LNCaP clone FGC (cell line): ENCODE data around the gene MSRB2.

Source experiments
- DNase-seq: peaks from one replicate; pipeline ENCODE4 v3.0.0-alpha.2; 2011; ENCODE audit warnings: low read depth
- H3K4me3 ChIP-seq: 2 replicates; pipeline ENCODE4 v1.5.1; 2011; ENCODE audit warnings: mild to moderate bottlenecking, low read depth, low read length, control low read depth
- CTCF ChIP-seq: IDR thresholded peaks from 2 replicates; pipeline ENCODE4 v1.5.1; 2012; ENCODE audit warnings: mild to moderate bottlenecking; ENCODE audit not compliant: control insufficient read depth, insufficient read depth; ENCODE audit errors: extremely low read depth

MSRB2 gene

GRCh38 chr10:23114228-23114850, 19.0 kb downstream of the MSRB2 start:
- no peak for DNase-seq
- H3K4me3 ChIP-seq, result no peak overlapping the region
- TF ChIP-seq CTCF, result no peak

- H3K4me3 ChIP-seq, result no peak overlapping the region
- TF ChIP-seq CTCF, result no peak
- no peak for DNase-seq
These were observed 21.3 kb downstream of the MSRB2 start for GRCh38 chr10:23116486-23117205.

GRCh38 chr10:23120001-23120934, 24.9 kb downstream of the MSRB2 start:
- no peak for TF ChIP-seq CTCF

GRCh38 chr10:23121135-23121534, 25.8 kb downstream of the MSRB2 start:
- no peak for DNase-seq
- H3K4me3 ChIP-seq, result no peak overlapping the region
- no peak for TF ChIP-seq CTCF

More at GRCh38 chr10:23120001-23120934, 24.9 kb downstream of the MSRB2 start:
- no peak overlapping the region for H3K4me3 ChIP-seq
- DNase-seq, result no peak

GRCh38 chr10:23136462-23136861, 41.1 kb downstream of the MSRB2 start:
- no peak for DNase-seq
- TF ChIP-seq CTCF, result no peak
- no peak overlapping the region for H3K4me3 ChIP-seq

- no peak overlapping the region for H3K4me3 ChIP-seq
- TF ChIP-seq CTCF, result no peak
- no peak for DNase-seq
These were observed 44.3 kb downstream of the MSRB2 start for GRCh38 chr10:23139677-23140076.
